ENCODE results near the gene EML6. TPM values are rescaled to one million over a fixed set of nuclear protein-coding genes. Genes with fewer than 3 reads are reported as not detected.

EML6 gene
- total and polyA plus RNA-seq, 2 of the 13 experiments (the other 11 are each of a cell fraction or from before 2014, with no cell fraction given): 17.2 to 32.4 TPM

- TF ChIP-seq ZSCAN25 (CRISPR knock-in tag; IDR thresholded peaks at IDR 0.05): peak; percentile 73
- peak; percentile 57; the same call in 1 of the 2 replicates for TF ChIP-seq AKAP8 (CRISPR knock-in tag; IDR thresholded peaks at IDR 0.05)
- TF ChIP-seq ZNF710 (CRISPR knock-in tag; IDR thresholded peaks at IDR 0.05; ENCODE audit: borderline replicate concordance): peak; percentile 90; the same call in 1 of the 2 replicates
- TF ChIP-seq KIAA2018 (CRISPR knock-in tag; IDR thresholded peaks at IDR 0.05; ENCODE audit: borderline replicate concordance): 0 out of 2 replicates have a peak, but pooled peaks have one; percentile 27
- peak; percentile 88 for TF ChIP-seq HNRNPK (IDR thresholded peaks at IDR 0.05; ENCODE audit: low read depth, low read length, poor library complexity, severe bottlenecking)
- peak; percentile 85; the same call in 1 of the 2 replicates for TF ChIP-seq DNMT1 (CRISPR knock-in tag; IDR thresholded peaks at IDR 0.05)
- peak; percentile 76 for TF ChIP-seq ISL2 (CRISPR knock-in tag; IDR thresholded peaks at IDR 0.05)
- TF ChIP-seq BRD4 (CRISPR knock-in tag; IDR thresholded peaks at IDR 0.05): peak; percentile 58
- TF ChIP-seq GATAD2A (CRISPR knock-in tag; IDR thresholded peaks at IDR 0.05): peak; percentile 67
- TF ChIP-seq SOX13 (IDR thresholded peaks at IDR 0.05): no peak
- peak in 1 of 2 experiments; percentile 22; a peak in 1 of 4 replicates for TF ChIP-seq SOX13 (CRISPR knock-in tag; conservative IDR thresholded peaks at IDR 0.05 in 1 of 2, IDR thresholded peaks at IDR 0.05 in 1 of 2)
- no peak for TF ChIP-seq ARID3A (IDR thresholded peaks at IDR 0.05; ENCODE audit: low read depth, low read length)
- peak; percentile 78; the same call in 1 of the 2 replicates for TF ChIP-seq NAIF1 (CRISPR knock-in tag; IDR thresholded peaks at IDR 0.05; ENCODE audit: borderline replicate concordance)
- TF ChIP-seq SIX4 (CRISPR knock-in tag; IDR thresholded peaks at IDR 0.05): no peak
- TF ChIP-seq ZNF777 (CRISPR knock-in tag; IDR thresholded peaks at IDR 0.05): peak; percentile 77
- TF ChIP-seq ZNF382 (CRISPR knock-in tag; IDR thresholded peaks at IDR 0.05; ENCODE audit: borderline replicate concordance): no peak
- 0 out of 2 replicates have a peak, but pooled peaks have one; percentile 55 for TF ChIP-seq NCOA5 (CRISPR knock-in tag; IDR thresholded peaks at IDR 0.05)
Measured at GRCh38 chr2:54723131-54723995, at the start of gene EML6 (continued).
